GM21737 (cell line): Measurements from ENCODE around the gene TTC28.
"Not testable (repeated sequence)": the region's sequence is repeated elsewhere in the genome, so short reads cannot be mapped to it uniquely, and the experiment has no call there.

Experiments
- ATAC-seq: cut with Tn5 transposase; IDR thresholded peaks from one replicate; pipeline ENCODE4 v1.9.1; 2021; ENCODE audit warnings: mild to moderate bottlenecking, moderate library complexity; ENCODE audit not compliant: unreplicated experiment

Gene TTC28

GRCh38 chr22:28241656-28242290 is 437.9 kb downstream of the TTC28 start:
- no peak for ATAC-seq

GRCh38 chr22:28239941-28240340 is 439.7 kb downstream of the TTC28 start:
- ATAC-seq = no peak

GRCh38 chr22:28237783-28238182 is 441.9 kb downstream of the TTC28 start:
- ATAC-seq = no peak

GRCh38 chr22:28237112-28237511 is 442.5 kb downstream of the TTC28 start:
- no peak for ATAC-seq

- no peak for ATAC-seq
These were observed 447.4 kb downstream of the TTC28 start for GRCh38 chr22:28232204-28232603.

- ATAC-seq = no peak
These were observed 448.2 kb downstream of the TTC28 start for GRCh38 chr22:28231441-28231840.

GRCh38 chr22:28230671-28231070 is 449.0 kb downstream of the TTC28 start:
- no peak for ATAC-seq

GRCh38 chr22:28229566-28230485 is 449.8 kb downstream of the TTC28 start:
- no peak for ATAC-seq

GRCh38 chr22:28223826-28224225 is 455.8 kb downstream of the TTC28 start:
- no peak for ATAC-seq

- no peak for ATAC-seq
These were observed 456.5 kb downstream of the TTC28 start for GRCh38 chr22:28222976-28223745.

- ATAC-seq = no peak
These were observed 457.1 kb downstream of the TTC28 start for GRCh38 chr22:28222571-28222970.

- ATAC-seq = no peak
These were observed 457.6 kb downstream of the TTC28 start for GRCh38 chr22:28222052-28222451.

GRCh38 chr22:28220626-28221363 is 458.8 kb downstream of the TTC28 start:
- ATAC-seq = no peak

GRCh38 chr22:28217277-28217676 is 462.4 kb downstream of the TTC28 start:
- no peak for ATAC-seq

GRCh38 chr22:28214750-28215149 is 464.9 kb downstream of the TTC28 start:
- not testable (repeated sequence) for ATAC-seq

- not testable (repeated sequence) for ATAC-seq
These were observed 470.2 kb downstream of the TTC28 start for GRCh38 chr22:28209457-28209856.

- no peak for ATAC-seq
These were observed 470.9 kb downstream of the TTC28 start for GRCh38 chr22:28208787-28209186.

GRCh38 chr22:28208036-28208435 is 471.6 kb downstream of the TTC28 start:
- no peak for ATAC-seq

- ATAC-seq = no peak
These were observed 472.2 kb downstream of the TTC28 start for GRCh38 chr22:28207281-28208030.

GRCh38 chr22:28205926-28206325 is 473.7 kb downstream of the TTC28 start:
- ATAC-seq = no peak
